GM10266 (cell line): Measurements from ENCODE around the gene AGAP3.

Experiments
- DNase-seq: peaks from one replicate; pipeline ENCODE4 v3.0.0; 2012; ENCODE audit errors: extremely low spot score
- TF ChIP-seq, protein P1 (sequence below): IDR thresholded peaks from 2 replicates; pipeline ENCODE4 v1.5.1; 2012; ENCODE audit warnings: mild to moderate bottlenecking, low read depth; ENCODE audit not compliant: control insufficient read depth, insufficient read depth; ENCODE audit errors: missing control alignments

The AGAP3 gene

DNA sequence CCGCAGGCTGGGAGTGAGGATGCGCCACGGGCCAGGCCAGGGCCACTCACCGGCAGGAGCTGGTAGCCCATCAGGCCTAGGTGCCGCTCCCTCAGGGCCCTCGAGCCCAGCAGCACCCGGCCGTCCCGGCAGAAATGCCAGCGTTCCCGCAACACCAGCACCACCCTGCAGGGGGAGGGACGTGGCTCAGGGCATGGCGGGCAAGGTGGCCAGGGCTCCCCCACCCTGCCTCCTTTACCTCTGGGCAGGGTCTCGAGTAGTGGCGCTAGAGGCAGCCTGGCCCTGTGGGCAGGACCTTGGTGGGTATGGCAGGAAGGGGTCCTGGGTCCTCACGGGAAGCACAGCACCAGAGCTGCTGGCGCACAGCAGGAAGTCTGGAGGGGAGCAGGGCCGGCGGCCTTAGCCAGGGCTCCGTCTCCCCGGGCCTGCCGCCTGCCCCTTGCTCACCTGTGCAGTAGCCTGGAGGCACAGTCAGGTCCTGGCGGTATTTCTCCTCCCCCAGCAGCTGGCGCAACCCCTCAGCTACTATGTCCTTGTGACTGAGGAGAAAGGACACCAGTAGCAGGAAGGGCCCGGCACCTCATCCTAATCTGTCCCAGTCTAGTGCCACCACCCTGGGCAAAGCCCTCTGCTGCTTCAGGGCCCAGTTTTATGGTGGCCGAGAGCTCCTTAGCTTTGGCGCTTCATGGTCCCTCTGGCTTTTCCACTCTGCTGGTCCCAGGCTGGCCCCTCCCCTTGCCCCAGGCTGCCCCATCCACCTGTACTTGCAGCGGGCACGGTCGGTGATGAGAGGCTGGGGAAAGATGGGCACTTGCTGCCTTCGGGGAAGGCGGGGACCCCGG lies 9.2 kb upstream of the AGAP3 start:
- TF ChIP-seq, protein P1, sequence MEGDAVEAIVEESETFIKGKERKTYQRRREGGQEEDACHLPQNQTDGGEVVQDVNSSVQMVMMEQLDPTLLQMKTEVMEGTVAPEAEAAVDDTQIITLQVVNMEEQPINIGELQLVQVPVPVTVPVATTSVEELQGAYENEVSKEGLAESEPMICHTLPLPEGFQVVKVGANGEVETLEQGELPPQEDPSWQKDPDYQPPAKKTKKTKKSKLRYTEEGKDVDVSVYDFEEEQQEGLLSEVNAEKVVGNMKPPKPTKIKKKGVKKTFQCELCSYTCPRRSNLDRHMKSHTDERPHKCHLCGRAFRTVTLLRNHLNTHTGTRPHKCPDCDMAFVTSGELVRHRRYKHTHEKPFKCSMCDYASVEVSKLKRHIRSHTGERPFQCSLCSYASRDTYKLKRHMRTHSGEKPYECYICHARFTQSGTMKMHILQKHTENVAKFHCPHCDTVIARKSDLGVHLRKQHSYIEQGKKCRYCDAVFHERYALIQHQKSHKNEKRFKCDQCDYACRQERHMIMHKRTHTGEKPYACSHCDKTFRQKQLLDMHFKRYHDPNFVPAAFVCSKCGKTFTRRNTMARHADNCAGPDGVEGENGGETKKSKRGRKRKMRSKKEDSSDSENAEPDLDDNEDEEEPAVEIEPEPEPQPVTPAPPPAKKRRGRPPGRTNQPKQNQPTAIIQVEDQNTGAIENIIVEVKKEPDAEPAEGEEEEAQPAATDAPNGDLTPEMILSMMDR: peak; percentile 10
- no peak for DNase-seq

- TF ChIP-seq, protein P1: no peak
- no peak for DNase-seq
Observed at GRCh38 chr7:151077705-151078232, 8.5 kb upstream of the AGAP3 start.

DNA sequence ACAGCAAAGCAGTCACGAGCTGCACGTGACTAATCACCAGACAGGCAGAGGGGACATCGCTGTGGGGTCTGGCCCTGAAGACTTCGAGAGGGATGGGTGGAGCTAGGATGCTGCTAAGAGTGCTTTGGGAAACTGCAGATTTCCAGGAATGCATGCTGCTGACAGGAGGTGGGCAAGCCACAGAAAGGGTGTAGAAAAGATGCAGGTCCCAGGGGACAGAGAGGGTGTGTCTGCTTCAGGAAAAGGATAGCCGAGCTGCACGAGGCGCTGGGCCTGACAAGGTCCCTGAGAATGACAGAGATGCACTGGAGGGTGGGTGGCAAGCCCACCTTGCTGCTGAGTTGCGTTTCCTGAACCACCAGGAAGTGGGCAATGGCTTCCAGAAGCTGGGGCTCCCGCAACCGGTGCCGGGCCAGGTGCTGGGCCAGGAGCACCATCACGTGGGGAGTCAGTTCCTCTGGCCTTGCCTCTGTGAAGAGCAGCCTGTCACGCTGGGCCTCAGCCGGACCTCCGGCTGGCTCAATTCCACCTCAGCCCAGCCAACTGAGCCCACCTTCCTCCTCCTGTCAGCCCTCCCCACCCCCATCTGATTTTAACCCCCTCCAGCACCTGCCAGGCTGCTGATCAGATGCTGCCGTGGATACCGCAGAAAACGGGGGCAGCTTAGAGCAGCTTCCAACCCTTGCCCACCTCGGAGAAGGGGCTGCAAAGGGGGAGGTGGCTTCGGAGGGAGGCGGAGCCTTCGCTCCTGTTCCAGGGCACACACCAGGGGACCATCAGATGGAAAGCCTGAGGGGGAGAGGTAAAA lies 7.8 kb upstream of the AGAP3 start:
- TF ChIP-seq, protein P1: no peak
- DNase-seq: no peak

DNA sequence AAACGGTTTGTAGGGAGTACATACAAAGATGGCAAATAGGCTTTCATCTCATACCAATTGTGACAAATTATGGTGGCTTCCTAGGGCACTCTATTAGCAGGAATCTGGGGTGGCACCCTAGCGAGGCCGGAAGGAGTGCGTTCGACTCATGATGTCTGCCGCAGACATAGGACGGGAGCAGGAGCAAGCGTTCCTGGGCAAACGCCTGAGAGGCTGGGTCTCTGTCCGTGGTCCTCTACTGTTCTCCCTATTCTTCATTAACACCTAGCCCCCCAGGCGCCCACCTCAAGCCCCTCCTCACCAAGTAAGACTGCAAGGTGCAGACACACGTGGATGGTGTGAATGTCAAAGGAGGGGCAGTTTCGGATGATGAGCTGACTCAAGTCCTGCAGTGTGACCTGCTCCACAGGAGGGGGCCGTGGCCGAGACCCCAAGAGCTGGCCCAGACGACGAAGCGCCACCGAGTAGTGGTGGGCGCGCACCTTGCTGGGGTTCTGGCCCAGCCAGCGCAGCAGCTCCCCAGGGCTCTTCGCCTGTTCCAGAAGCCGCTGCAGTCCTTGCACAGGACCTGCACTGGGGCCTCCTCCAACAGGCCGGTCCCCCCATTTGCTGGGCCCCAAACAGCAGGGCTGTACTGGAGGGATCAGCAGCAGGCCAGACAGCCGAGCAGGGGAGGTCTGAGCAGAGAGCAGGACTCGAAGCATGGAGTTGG lies 6.9 kb upstream of the AGAP3 start:
- no peak for DNase-seq
- TF ChIP-seq, protein P1: no peak

GRCh38 chr7:151080067-151080521 lies 6.2 kb upstream of the AGAP3 start:
- TF ChIP-seq, protein P1: no peak
- no peak for DNase-seq

GRCh38 chr7:151080522-151081169 lies 5.6 kb upstream of the AGAP3 start, which contains the start of gene FASTK:
FASTK (minus strand) TSS chr7:151080809; CDS start chr7:151080766, 43 bp downstream.
- peak; percentile 99 for DNase-seq
- TF ChIP-seq, protein P1: no peak
